ENCODE measurements around the gene PPP4R4.

- TF ChIP-seq CTCF (IDR thresholded peaks at IDR 0.05) (peak; percentile 42 to 79 (median 61)), POLR2A (IDR thresholded peaks at IDR 0.05) (no peak)
Measured at GRCh38 chr14:94180655-94181271, 6.6 kb downstream of the PPP4R4 start.
